H1 (cell line): Measurements from ENCODE around the gene THBD. TPM values are rescaled to one million over a fixed set of nuclear protein-coding genes. Genes with fewer than 3 reads are reported as not detected.

Source experiments
- polyA plus RNA-seq, 7 experiments: library from polyadenylated mRNA; depleted of rRNA in 3 of 7; stranded (reverse) in 5 of 7; unstranded in 2 of 7; fragments of >200 nt in 5 of 7; fragments of 200-250 nt in 2 of 7; gene quantifications; 1 replicate in 5 of 7; 2 replicates in 1 of 7; 4 replicates in 1 of 7; pipeline versions ENCODE4 v1.2.1 to v1.2.3, GENCODE V29; 2011 to 2013; ENCODE audit warnings: missing spikeins in 2 of 7, mixed read lengths in 2 of 7
- total RNA-seq: library from RNA; stranded (reverse); fragmentation: NEBNext Ultra II Directional; extraction: Animal tissue kit (Norgen Biotek cat#: 25700); gene quantifications from 2 replicates; pipeline ENCODE4 v1.2.1, GENCODE V29; 2021

THBD gene
- total and polyA plus RNA-seq, 2 of the 8 experiments (the other 6 are each of a cell fraction or from before 2014, with no cell fraction given), result 0.21 to 0.43 TPM

Other genes with a start within 250 kb of the THBD start
- gene SSTR4, start 14.4 kb downstream of the THBD start, total RNA-seq, result not detected in 2 replicates
- gene SSTR4, start 14.4 kb downstream of the THBD start, polyA plus RNA-seq (2011; rRNA removed), result 0.05 and 0.14 TPM in 2 replicates
- gene CD93, start 36.7 kb upstream of the THBD start, total RNA-seq, result 0.07 TPM in 1 of 2 replicates, not detected in the other
- under 0.01 and 0.02 TPM in 2 replicates for gene CD93, start 36.7 kb upstream of the THBD start, polyA plus RNA-seq (2011; rRNA removed)